ENCODE measurements around the gene LRRC56. TPM values are rescaled to one million over a fixed set of nuclear protein-coding genes. Genes with fewer than 3 reads are reported as not detected.
A peak's percentile ranks its signal among the peaks of the same experiment; 100 is the strongest.

LRRC56 gene
- total and polyA plus RNA-seq, 5 donors from 2014 or later: 0.89 to 5.8 (median 2.7) TPM

GRCh38 chr11:557328-558132 is 20.2 kb downstream of the LRRC56 start:
- Mint-ChIP-seq H3K27me3 (peaks cover 4% of the 10 kb centered on the region), H3K4me3 (peak overlapping the region in 3 of 4 donors; percentile 27 to 66 (median 62)), H3K9me3 (no peaks in the 10 kb centered on the region), H3K4me1 (peaks cover 0 to 22% (median 8%) of the 10 kb centered on the region in 4 donors), H3K36me3 (no peaks in the 10 kb centered on the region), H3K27ac (no peak overlapping the region)
- ATAC-seq (ENCODE audit: low read depth in 2 of 2): no peak
- DNase-seq: no peak
- no peaks in the 10 kb centered on the region for H3K27me3 ChIP-seq (ENCODE audit: control insufficient read depth, insufficient read depth, low read length)
- no peak overlapping the region for H3K4me3 ChIP-seq (ENCODE audit: low read depth, low read length)
- H3K4me1 ChIP-seq (ENCODE audit: control insufficient read depth, insufficient read depth, low read length, poor library complexity, severe bottlenecking): peaks cover 46% of the 10 kb centered on the region
- H3K36me3 ChIP-seq (ENCODE audit: control insufficient read depth, insufficient read depth, low read length): no peaks in the 10 kb centered on the region
- H3K9me3 ChIP-seq (ENCODE audit: control insufficient read depth in 2 of 2, low read length in 2 of 2): no peaks in the 10 kb centered on the region
- no peak overlapping the region for H3K27ac ChIP-seq (ENCODE audit: insufficient read depth, low read length, poor library complexity, severe bottlenecking)

DNA sequence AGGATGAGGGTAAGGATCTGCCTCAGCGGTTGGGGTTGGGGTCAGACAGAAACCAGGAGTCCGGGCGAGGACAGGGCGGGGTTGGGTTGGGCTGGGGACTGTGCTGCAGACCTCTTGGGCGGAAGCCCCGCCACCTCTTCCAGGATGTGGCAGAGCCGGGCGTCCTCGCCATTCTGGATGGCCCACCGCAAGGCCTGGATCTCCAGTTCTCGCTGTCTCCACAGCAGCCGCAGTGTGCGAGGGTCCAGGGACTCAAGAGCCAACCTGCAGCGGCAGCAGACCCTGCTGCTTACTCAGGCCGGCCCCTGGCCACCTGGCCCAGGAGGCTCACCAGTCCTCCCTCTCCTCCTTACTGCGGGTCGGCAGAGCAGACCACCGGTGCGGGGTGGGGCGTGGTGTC is 21.2 kb downstream of the LRRC56 start:
- Histone ChIP-seq H3K4me1 (ENCODE audit: control insufficient read depth, insufficient read depth, low read length, poor library complexity, severe bottlenecking) (peaks cover 46% of the 10 kb centered on the region), H3K9me3 (ENCODE audit: control insufficient read depth in 2 of 2, low read length in 2 of 2) (no peaks in the 10 kb centered on the region), H3K27me3 (ENCODE audit: control insufficient read depth, insufficient read depth, low read length) (no peaks in the 10 kb centered on the region), H3K36me3 (ENCODE audit: control insufficient read depth, insufficient read depth, low read length) (no peaks in the 10 kb centered on the region), H3K4me3 (ENCODE audit: low read depth, low read length) (no peak overlapping the region), H3K27ac (ENCODE audit: insufficient read depth, low read length, poor library complexity, severe bottlenecking) (no peak overlapping the region)
- no peak for ATAC-seq (ENCODE audit: low read depth in 2 of 2)
- DNase-seq: no peak
- Mint-ChIP-seq H3K9me3 (no peaks in the 10 kb centered on the region), H3K27me3 (peaks cover 4% of the 10 kb centered on the region), H3K27ac (no peak overlapping the region), H3K4me1 (peaks cover 0 to 22% (median 8%) of the 10 kb centered on the region in 4 donors), H3K36me3 (no peaks in the 10 kb centered on the region), H3K4me3 (no peak overlapping the region)

DNA sequence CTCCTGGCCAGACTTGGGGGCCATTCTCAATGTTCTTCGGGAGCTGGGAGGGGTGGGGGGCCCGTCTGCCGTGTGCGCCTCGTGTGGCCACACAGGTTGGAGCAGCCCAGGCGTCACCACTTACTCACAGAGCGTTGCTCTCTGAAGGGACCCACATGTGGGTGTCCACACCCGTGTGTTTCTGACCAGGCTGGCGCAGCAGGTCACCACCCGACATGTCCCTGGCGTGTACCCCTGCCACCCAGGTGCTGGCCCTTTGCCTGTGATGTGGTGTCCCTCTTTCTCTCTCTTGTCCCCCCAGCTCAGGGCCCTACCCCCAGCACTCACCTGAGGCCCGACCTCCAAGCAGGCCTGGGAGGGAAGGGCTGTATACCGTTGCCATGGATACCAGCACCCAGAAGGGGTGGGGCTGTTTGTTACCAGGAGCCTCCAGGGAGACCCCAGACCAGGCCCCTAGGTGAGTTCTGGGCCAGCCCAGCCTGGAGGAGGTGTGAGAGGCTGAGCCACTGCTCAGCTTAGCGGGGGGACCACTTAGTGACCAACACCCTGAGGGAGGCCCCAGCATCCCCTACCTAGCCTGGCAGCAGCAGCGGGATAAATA is 21.8 kb downstream of the LRRC56 start:
- H3K27ac ChIP-seq (ENCODE audit: insufficient read depth, low read length, poor library complexity, severe bottlenecking): no peak overlapping the region
- peak overlapping the region in 2 of 4 donors; percentile 79 to 93 for H3K4me3 Mint-ChIP-seq
- peaks cover 44% of the 10 kb centered on the region for H3K4me1 ChIP-seq (ENCODE audit: control insufficient read depth, insufficient read depth, low read length, poor library complexity, severe bottlenecking)
- no peaks in the 10 kb centered on the region for H3K9me3 Mint-ChIP-seq
- H3K27me3 ChIP-seq (ENCODE audit: control insufficient read depth, insufficient read depth, low read length): no peaks in the 10 kb centered on the region
- H3K4me1 Mint-ChIP-seq: peaks cover 0 to 22% (median 8%) of the 10 kb centered on the region in 4 donors
- H3K27me3 Mint-ChIP-seq: peaks cover 4% of the 10 kb centered on the region
- H3K36me3 Mint-ChIP-seq: no peaks in the 10 kb centered on the region
- no peak for ATAC-seq (ENCODE audit: low read depth in 2 of 2)
- no peak overlapping the region for H3K27ac Mint-ChIP-seq
- DNase-seq: peak in 1 of 3 donors; percentile 30
- H3K36me3 ChIP-seq (ENCODE audit: control insufficient read depth, insufficient read depth, low read length): no peaks in the 10 kb centered on the region
- H3K4me3 ChIP-seq (ENCODE audit: low read depth, low read length): no peak overlapping the region
- H3K9me3 ChIP-seq (ENCODE audit: control insufficient read depth in 2 of 2, low read length in 2 of 2): no peaks in the 10 kb centered on the region

GRCh38 chr11:559712-560304 is 22.5 kb downstream of the LRRC56 start:
- Histone ChIP-seq H3K27me3 (ENCODE audit: control insufficient read depth, insufficient read depth, low read length) (no peaks in the 10 kb centered on the region), H3K9me3 (ENCODE audit: control insufficient read depth in 2 of 2, low read length in 2 of 2) (no peaks in the 10 kb centered on the region), H3K4me1 (ENCODE audit: control insufficient read depth, insufficient read depth, low read length, poor library complexity, severe bottlenecking) (peaks cover 37% of the 10 kb centered on the region), H3K4me3 (ENCODE audit: low read depth, low read length) (no peak overlapping the region), H3K36me3 (ENCODE audit: control insufficient read depth, insufficient read depth, low read length) (no peaks in the 10 kb centered on the region), H3K27ac (ENCODE audit: insufficient read depth, low read length, poor library complexity, severe bottlenecking) (peak overlapping the region; percentile 70)
- peaks cover 0 to 22% (median 8%) of the 10 kb centered on the region in 4 donors for H3K4me1 Mint-ChIP-seq
- peak overlapping the region; percentile 65 to 91 (median 69) for H3K27ac Mint-ChIP-seq
- no peaks in the 10 kb centered on the region for H3K9me3 Mint-ChIP-seq
- H3K4me3 Mint-ChIP-seq: peak overlapping the region; percentile 77 to 93 (median 81)
- H3K27me3 Mint-ChIP-seq: peaks cover 4% of the 10 kb centered on the region
- no peaks in the 10 kb centered on the region for H3K36me3 Mint-ChIP-seq
- DNase-seq (peak in 1 of 3 donors; percentile 27), ATAC-seq (ENCODE audit: low read depth in 2 of 2) (no peak)

GRCh38 chr11:560305-561147 is 23.2 kb downstream of the LRRC56 start, which contains the start of the genes LMNTD2 and RASSF7:
TSS of gene LMNTD2 (minus strand) at chr11:560738. CDS start at chr11:560716, 22 bp downstream.
TSS of gene RASSF7 (plus strand) at chr11:560970. CDS start at chr11:561769, 799 bp downstream.
- peak within 1 kb of the TSS; percentile 70 for H3K27ac ChIP-seq (ENCODE audit: insufficient read depth, low read length, poor library complexity, severe bottlenecking)
- H3K4me1 ChIP-seq (ENCODE audit: control insufficient read depth, insufficient read depth, low read length, poor library complexity, severe bottlenecking): peaks cover 33% of the 10 kb centered on the region
- peak within 1 kb of the TSS; percentile 7 for H3K4me3 ChIP-seq (ENCODE audit: low read depth, low read length)
- no peaks in the 10 kb centered on the region for H3K36me3 Mint-ChIP-seq
- peak within 1 kb of the TSS; percentile 65 to 91 (median 69) for H3K27ac Mint-ChIP-seq
- H3K4me3 Mint-ChIP-seq: peak within 1 kb of the TSS; percentile 88 to 94 (median 92)
- no peaks in the 10 kb centered on the region for H3K9me3 Mint-ChIP-seq
- no peaks in the 10 kb centered on the region for H3K9me3 ChIP-seq (ENCODE audit: control insufficient read depth in 2 of 2, low read length in 2 of 2)
- H3K27me3 Mint-ChIP-seq: peaks cover 4% of the 10 kb centered on the region
- DNase-seq (peak; percentile 93 to 94 (median 93)), ATAC-seq (ENCODE audit: low read depth in 2 of 2) (peak; percentile 92)
- peaks cover 0 to 22% (median 8%) of the 10 kb centered on the region in 4 donors for H3K4me1 Mint-ChIP-seq
- H3K36me3 ChIP-seq (ENCODE audit: control insufficient read depth, insufficient read depth, low read length): no peaks in the 10 kb centered on the region
- H3K27me3 ChIP-seq (ENCODE audit: control insufficient read depth, insufficient read depth, low read length): no peaks in the 10 kb centered on the region

- Histone ChIP-seq H3K27ac (ENCODE audit: insufficient read depth, low read length, poor library complexity, severe bottlenecking) (peak overlapping the region; percentile 55), H3K4me1 (ENCODE audit: control insufficient read depth, insufficient read depth, low read length, poor library complexity, severe bottlenecking) (peaks cover 24% of the 10 kb centered on the region), H3K36me3 (ENCODE audit: control insufficient read depth, insufficient read depth, low read length) (no peaks in the 10 kb centered on the region), H3K4me3 (ENCODE audit: low read depth, low read length) (peak overlapping the region; percentile 7), H3K27me3 (ENCODE audit: control insufficient read depth, insufficient read depth, low read length) (no peaks in the 10 kb centered on the region), H3K9me3 (ENCODE audit: control insufficient read depth in 2 of 2, low read length in 2 of 2) (no peaks in the 10 kb centered on the region)
- H3K4me3 Mint-ChIP-seq: peak overlapping the region; percentile 88 to 94 (median 92)
- H3K36me3 Mint-ChIP-seq: no peaks in the 10 kb centered on the region
- H3K4me1 Mint-ChIP-seq: peaks cover 0 to 22% (median 8%) of the 10 kb centered on the region in 4 donors
- ATAC-seq (ENCODE audit: low read depth in 2 of 2) (peak in 1 of 2 donors; percentile 23), DNase-seq (peak in 2 of 3 donors; percentile 33 to 36)
- peak overlapping the region in 2 of 3 donors; percentile 60 to 87 for H3K27ac Mint-ChIP-seq
- no peaks in the 10 kb centered on the region for H3K9me3 Mint-ChIP-seq
- peaks cover 4% of the 10 kb centered on the region for H3K27me3 Mint-ChIP-seq
Observed at GRCh38 chr11:561148-562003, 24.0 kb downstream of the LRRC56 start.

Measured in CD4-positive, CD25-positive, alpha-beta regulatory T cell (primary cell).